HL-60 (cell line): ENCODE results near the gene B2M.

Source experiments
- DNase-seq, 2 experiments: peaks; one replicate each; pipeline ENCODE4 v3.0.0-alpha.2; 2010 to 2020; ENCODE audit warnings: low read depth in 1 of 2, low spot score in 1 of 2
- H3K27ac ChIP-seq: fragments of 250-450 bp; sonication (Bioruptor Pico); replicated peaks from 2 replicates; pipeline ENCODE4 v1.5.1; 2020; ENCODE audit warnings: mild to moderate bottlenecking, moderate library complexity
- H3K27me3 ChIP-seq: fragments of 250-450 bp; sonication (Bioruptor Pico); 2 replicates; pipeline ENCODE4 v1.5.1; 2021; ENCODE audit warnings: mild to moderate bottlenecking, moderate library complexity; ENCODE audit not compliant: insufficient read depth, poor library complexity, severe bottlenecking
- H3K4me3 ChIP-seq: replicated peaks from 2 replicates; pipeline ENCODE4 v1.5.1; 2011; ENCODE audit warnings: mild to moderate bottlenecking, control low read depth, low read length; ENCODE audit not compliant: insufficient read depth
- CTCF ChIP-seq: IDR thresholded peaks from one replicate; pipeline ENCODE4 v1.5.1; 2011; ENCODE audit warnings: low read length, control low read depth, inconsistent platforms; ENCODE audit not compliant: insufficient read depth
- GABPA ChIP-seq: IDR thresholded peaks from 2 replicates; pipeline ENCODE4 v1.6.1; 2012; ENCODE audit warnings: low read depth
- POLR2AphosphoS5 ChIP-seq: IDR thresholded peaks from 2 replicates; pipeline ENCODE4 v1.6.1; 2012; ENCODE audit warnings: low read depth
- REST ChIP-seq: IDR thresholded peaks from 2 replicates; pipeline ENCODE4 v1.6.1; 2012; ENCODE audit warnings: low read depth; ENCODE audit not compliant: insufficient replicate concordance
- SPI1 ChIP-seq: IDR thresholded peaks from 2 replicates; pipeline ENCODE4 v1.6.1; 2012; ENCODE audit warnings: low read depth, mild to moderate bottlenecking, borderline replicate concordance

B2M gene

GRCh38 chr15:44692659-44693058, 18.7 kb upstream of the B2M start:
- Histone ChIP-seq H3K4me3 (no peak overlapping the region), H3K27me3 (no peaks in the 10 kb centered on the region), H3K27ac (no peak overlapping the region)
- no peak for TF ChIP-seq REST
- no peak for TF ChIP-seq POLR2AphosphoS5
- no peak for TF ChIP-seq CTCF
- TF ChIP-seq GABPA, result no peak
- TF ChIP-seq SPI1, result no peak
- no peak for DNase-seq

- Histone ChIP-seq H3K27ac (no peak overlapping the region), H3K27me3 (no peaks in the 10 kb centered on the region), H3K4me3 (no peak overlapping the region)
- TF ChIP-seq REST (no peak), SPI1 (no peak), CTCF (no peak), GABPA (no peak), POLR2AphosphoS5 (no peak)
- no peak for DNase-seq
Measured at GRCh38 chr15:44694416-44694815, 16.9 kb upstream of the B2M start.

GRCh38 chr15:44695294-44695693, 16.0 kb upstream of the B2M start:
- TF ChIP-seq SPI1, result no peak
- no peak for TF ChIP-seq CTCF
- no peak for TF ChIP-seq GABPA
- no peak for TF ChIP-seq POLR2AphosphoS5
- TF ChIP-seq REST, result no peak
- no peak overlapping the region for H3K4me3 ChIP-seq
- no peaks in the 10 kb centered on the region for H3K27me3 ChIP-seq
- H3K27ac ChIP-seq, result no peak overlapping the region
- DNase-seq, result no peak
